ENCODE measurements around the gene ANOS1. TPM values are rescaled to one million over a fixed set of nuclear protein-coding genes. Genes with fewer than 3 reads are reported as not detected.
A peak's percentile ranks its signal among the peaks of the same experiment; 100 is the strongest.

The ANOS1 gene, protein sequence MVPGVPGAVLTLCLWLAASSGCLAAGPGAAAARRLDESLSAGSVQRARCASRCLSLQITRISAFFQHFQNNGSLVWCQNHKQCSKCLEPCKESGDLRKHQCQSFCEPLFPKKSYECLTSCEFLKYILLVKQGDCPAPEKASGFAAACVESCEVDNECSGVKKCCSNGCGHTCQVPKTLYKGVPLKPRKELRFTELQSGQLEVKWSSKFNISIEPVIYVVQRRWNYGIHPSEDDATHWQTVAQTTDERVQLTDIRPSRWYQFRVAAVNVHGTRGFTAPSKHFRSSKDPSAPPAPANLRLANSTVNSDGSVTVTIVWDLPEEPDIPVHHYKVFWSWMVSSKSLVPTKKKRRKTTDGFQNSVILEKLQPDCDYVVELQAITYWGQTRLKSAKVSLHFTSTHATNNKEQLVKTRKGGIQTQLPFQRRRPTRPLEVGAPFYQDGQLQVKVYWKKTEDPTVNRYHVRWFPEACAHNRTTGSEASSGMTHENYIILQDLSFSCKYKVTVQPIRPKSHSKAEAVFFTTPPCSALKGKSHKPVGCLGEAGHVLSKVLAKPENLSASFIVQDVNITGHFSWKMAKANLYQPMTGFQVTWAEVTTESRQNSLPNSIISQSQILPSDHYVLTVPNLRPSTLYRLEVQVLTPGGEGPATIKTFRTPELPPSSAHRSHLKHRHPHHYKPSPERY
- total RNA-seq (2016; rRNA removed; fragmentation: Illumina TruSeq; extraction: Trizol) (not detected in 2 replicates), polyA plus RNA-seq (2011; rRNA removed) (0.03 TPM in 1 of 2 replicates, not detected in the other), polyA minus RNA-seq (2011; rRNA and poly(A)+ RNA removed; ENCODE audit: low replicate concordance) (0.02 TPM in 1 of 2 replicates, not detected in the other), Bru-seq, nascent RNA (percentile 6 among the genes with signal in this experiment), BruChase-seq, experiment 1, labeled RNA remaining after a 6-hour chase (percentile 5 among the genes with signal in this experiment), BruChase-seq, experiment 2, labeled RNA remaining after a 2-hour chase (percentile 3 among the genes with signal in this experiment)
- not detected in 2 replicates for total RNA-seq (2016; cell fraction: cytosol; rRNA removed; fragmentation: Illumina TruSeq; extraction: Trizol; ENCODE audit: low read depth)
- 0.03 TPM in 1 of 2 replicates, not detected in the other for total RNA-seq (2016; cell fraction: insoluble cytoplasmic fraction; rRNA removed; fragmentation: Illumina TruSeq; extraction: Trizol)
- total RNA-seq (2016; cell fraction: membrane; rRNA removed; fragmentation: Illumina TruSeq; extraction: Trizol): not detected in 2 replicates
- total RNA-seq (2016; cell fraction: nucleus; rRNA removed; fragmentation: Illumina TruSeq; extraction: Trizol): not detected in 2 replicates
- polyA plus RNA-seq (2011; cell fraction: cytosol; rRNA removed): 0.03 TPM in 1 of 2 replicates, not detected in the other
- not detected in 2 replicates for polyA plus RNA-seq (2011; cell fraction: nucleus; rRNA removed)
- 0.03 TPM in 1 of 2 replicates, not detected in the other for polyA plus RNA-seq (2012)
- polyA plus RNA-seq (2016; cell fraction: cytosol; fragmentation: Illumina TruSeq; extraction: Trizol; ENCODE audit: low read depth): not detected in 2 replicates
- not detected in 2 replicates for polyA plus RNA-seq (2016; cell fraction: insoluble cytoplasmic fraction; fragmentation: Illumina TruSeq; extraction: Trizol; ENCODE audit: low read depth)
- not detected in 2 replicates for polyA plus RNA-seq (2016; cell fraction: membrane; fragmentation: Illumina TruSeq; extraction: Trizol; ENCODE audit: low read depth)
- polyA plus RNA-seq (2016; cell fraction: nucleus; fragmentation: Illumina TruSeq; extraction: Trizol; ENCODE audit: insufficient read depth, low read depth): not detected in 2 replicates
- not detected in 2 replicates for polyA minus RNA-seq (2011; cell fraction: cytosol; rRNA and poly(A)+ RNA removed)
- not detected in 2 replicates for polyA minus RNA-seq (2011; cell fraction: nucleus; rRNA and poly(A)+ RNA removed)
- long read RNA-seq, experiment 1: 0 reads
- long read RNA-seq, experiment 2: 0 reads

- no CpG with 5 or more reads among the region's 88 CpGs for WGBS (ENCODE audit: low lambda C conversion rate)
- intact Hi-C loops (cut with micrococcal nuclease; ENCODE audit: unreplicated experiment) (no loop called here), in situ Hi-C loops (cut with HindIII; ENCODE audit: extremely low pct_ligation_motif_present, low pct_unique_long_range_greater_than_20kb) (no loop called here)
- Histone ChIP-seq H3K4me3 (replicated peaks in 1 of 3; ENCODE audit: insufficient read depth in 1 of 3, low read depth in 2 of 3, low read length in 3 of 3) (peak within 1 kb of the TSS in 2 of 3 experiments; percentile 31 to 46; a peak in 4 of 6 replicates), H3K4me2 (ENCODE audit: low read depth, low read length) (peak within 1 kb of the TSS; percentile 47), H3K27ac (ENCODE audit: extremely low read length, insufficient read depth, low read length) (no peak within 1 kb of the TSS), H3K79me2 (ENCODE audit: insufficient read depth, low read length) (no peaks in the 10 kb centered on the region), H3K9me3 (ENCODE audit: low read length) (no peaks in the 10 kb centered on the region), H2AFZ (ENCODE audit: low read length) (no peak within 1 kb of the TSS), H3K4me1 (ENCODE audit: insufficient read depth, low read length) (no peaks in the 10 kb centered on the region), H3K36me3 (replicated peaks in 1 of 2; ENCODE audit: control insufficient read depth in 1 of 2, insufficient read depth in 2 of 2, low read length in 2 of 2) (no peaks in the 10 kb centered on the region), H4K20me1 (ENCODE audit: insufficient read depth, low read length) (no peaks in the 10 kb centered on the region), H3K9ac (ENCODE audit: insufficient read depth, low read depth, low read length) (no peak within 1 kb of the TSS), H3K27me3 (ENCODE audit: control insufficient read depth in 1 of 2, insufficient read depth in 2 of 2, low read length in 2 of 2) (peaks cover 0 to 9% of the 10 kb centered on the region in 2 experiments; a peak in 1 of 5 replicates)
- DNase-seq (ENCODE audit: low spot score) (no peak), FAIRE-seq (no peak), ATAC-seq (peak; percentile 91)
- TF ChIP-seq, protein P1, sequence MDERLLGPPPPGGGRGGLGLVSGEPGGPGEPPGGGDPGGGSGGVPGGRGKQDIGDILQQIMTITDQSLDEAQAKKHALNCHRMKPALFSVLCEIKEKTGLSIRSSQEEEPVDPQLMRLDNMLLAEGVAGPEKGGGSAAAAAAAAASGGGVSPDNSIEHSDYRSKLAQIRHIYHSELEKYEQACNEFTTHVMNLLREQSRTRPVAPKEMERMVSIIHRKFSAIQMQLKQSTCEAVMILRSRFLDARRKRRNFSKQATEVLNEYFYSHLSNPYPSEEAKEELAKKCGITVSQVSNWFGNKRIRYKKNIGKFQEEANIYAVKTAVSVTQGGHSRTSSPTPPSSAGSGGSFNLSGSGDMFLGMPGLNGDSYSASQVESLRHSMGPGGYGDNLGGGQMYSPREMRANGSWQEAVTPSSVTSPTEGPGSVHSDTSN (CRISPR knock-in tag; IDR thresholded peaks at IDR 0.05): peak; percentile 68
- TF ChIP-seq GABPB1 (CRISPR knock-in tag; IDR thresholded peaks at IDR 0.05): peak; percentile 35; the same call in 1 of the 2 replicates
- TF ChIP-seq NFYC (CRISPR knock-in tag; IDR thresholded peaks at IDR 0.05): peak; percentile 58
- no peak for TF ChIP-seq RCOR2 (CRISPR knock-in tag; IDR thresholded peaks at IDR 0.05)
- TF ChIP-seq NFYB (CRISPR knock-in tag; IDR thresholded peaks at IDR 0.05): peak; percentile 42; the same call in 1 of the 2 replicates
- POLR2A ChIA-PET: no interaction called here
- no TSS peak for BruUV-seq (replicated peaks)
- CTCF ChIA-PET (ENCODE audit: low intra/inter-chr PET ratio, low total read pairs): no interaction called here
Measured at GRCh38 chrX:8731559-8732395, at the start of gene ANOS1. ANOS1 (minus strand) TSS chrX:8732137; CDS start chrX:8732036, 101 bp downstream.

Measured in HepG2 (cell line).